Cardiac fibroblast (primary cell): ENCODE results near the gene FBXO3.
"Not testable (repeated sequence)": the region's sequence is repeated elsewhere in the genome, so short reads cannot be mapped to it uniquely, and the experiment has no call there.

ENCODE experiments used
- DNase-seq, 2 donors: peaks; one replicate each; pipeline versions ENCODE4 v3.0.0 to v3.0.0-alpha.2; 2010; ENCODE audit warnings: low read depth in 2 of 2
- H3K4me3 ChIP-seq, 2 donors: replicated peaks in 1 of 2; 1 replicate in 1 of 2; 2 replicates in 1 of 2; pipeline ENCODE4 v1.5.1; 2011; ENCODE audit warnings: low read depth in 2 of 2, low read length in 2 of 2, mild to moderate bottlenecking in 2 of 2, moderate library complexity in 1 of 2
- TF ChIP-seq, protein P1 (sequence below): IDR thresholded peaks from one replicate; pipeline ENCODE4 v1.5.1; 2011; ENCODE audit warnings: low read depth, mild to moderate bottlenecking, low read length, inconsistent platforms

Gene FBXO3

DNA sequence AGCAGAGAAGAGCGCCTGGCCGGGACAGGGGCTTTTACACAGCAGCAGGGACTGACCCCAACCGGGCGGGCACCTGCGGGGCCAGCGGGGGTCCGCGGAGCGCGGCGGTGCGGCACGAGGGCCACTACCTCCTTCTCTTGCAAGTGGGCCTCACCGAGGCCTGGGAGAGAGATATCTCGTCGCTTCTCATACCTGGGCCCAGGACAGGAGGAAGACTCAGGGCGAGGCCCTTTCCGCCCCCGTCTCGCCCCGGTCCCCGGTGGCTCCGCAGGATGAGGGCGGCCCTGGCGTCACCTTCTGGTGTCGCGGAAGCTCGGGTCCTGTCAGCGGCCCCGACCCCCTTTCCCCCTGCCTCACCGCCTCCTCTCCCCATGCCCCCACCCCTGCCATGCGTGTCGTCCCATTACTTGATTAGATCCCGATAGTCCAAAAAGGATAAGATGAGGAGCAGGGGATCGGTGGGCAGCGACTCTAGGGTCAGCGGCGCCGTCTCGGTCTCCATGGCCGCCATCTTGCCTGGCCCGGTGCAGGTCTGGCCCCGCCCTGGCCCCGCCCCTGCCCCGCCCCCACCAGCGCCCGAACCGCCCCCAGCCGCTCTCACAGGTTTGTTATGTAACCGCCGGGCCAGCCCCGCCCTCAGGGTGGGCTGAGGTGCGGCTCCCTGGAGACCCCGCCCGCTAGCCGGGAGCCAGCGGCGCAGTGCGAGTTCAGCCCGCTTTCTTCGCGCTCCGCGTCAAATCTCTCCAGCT is at the start of gene FBXO3:
FBXO3 (minus strand) TSS at position 534 of the 749 bp plus-strand sequence; CDS start at position 511, 23 bp downstream.
- TF ChIP-seq, protein P1, sequence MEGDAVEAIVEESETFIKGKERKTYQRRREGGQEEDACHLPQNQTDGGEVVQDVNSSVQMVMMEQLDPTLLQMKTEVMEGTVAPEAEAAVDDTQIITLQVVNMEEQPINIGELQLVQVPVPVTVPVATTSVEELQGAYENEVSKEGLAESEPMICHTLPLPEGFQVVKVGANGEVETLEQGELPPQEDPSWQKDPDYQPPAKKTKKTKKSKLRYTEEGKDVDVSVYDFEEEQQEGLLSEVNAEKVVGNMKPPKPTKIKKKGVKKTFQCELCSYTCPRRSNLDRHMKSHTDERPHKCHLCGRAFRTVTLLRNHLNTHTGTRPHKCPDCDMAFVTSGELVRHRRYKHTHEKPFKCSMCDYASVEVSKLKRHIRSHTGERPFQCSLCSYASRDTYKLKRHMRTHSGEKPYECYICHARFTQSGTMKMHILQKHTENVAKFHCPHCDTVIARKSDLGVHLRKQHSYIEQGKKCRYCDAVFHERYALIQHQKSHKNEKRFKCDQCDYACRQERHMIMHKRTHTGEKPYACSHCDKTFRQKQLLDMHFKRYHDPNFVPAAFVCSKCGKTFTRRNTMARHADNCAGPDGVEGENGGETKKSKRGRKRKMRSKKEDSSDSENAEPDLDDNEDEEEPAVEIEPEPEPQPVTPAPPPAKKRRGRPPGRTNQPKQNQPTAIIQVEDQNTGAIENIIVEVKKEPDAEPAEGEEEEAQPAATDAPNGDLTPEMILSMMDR = no peak
- DNase-seq = peak; percentile 77 to 85
- peak within 1 kb of the TSS; percentile 83 to 94 for H3K4me3 ChIP-seq

DNA sequence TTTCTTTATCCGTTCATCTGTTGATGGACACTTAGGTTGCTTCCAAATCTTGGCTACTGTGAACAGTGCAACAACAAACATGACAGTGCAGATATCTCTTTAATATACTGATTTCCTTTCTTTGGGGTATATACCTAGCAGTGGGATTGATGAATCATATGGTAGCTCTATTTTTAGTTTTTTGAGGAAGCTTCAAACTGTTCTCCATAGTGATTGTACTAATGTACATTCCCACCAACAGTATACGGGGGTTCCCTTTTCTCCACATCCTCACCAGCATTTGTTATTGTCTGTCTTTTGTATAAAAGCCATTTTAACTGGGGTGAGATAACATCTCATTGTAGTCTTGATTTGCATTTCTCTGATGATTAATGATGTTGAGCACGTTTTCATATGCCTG is 48.7 kb upstream of the FBXO3 start:
- H3K4me3 ChIP-seq, DNase-seq: not testable (repeated sequence)

DNA sequence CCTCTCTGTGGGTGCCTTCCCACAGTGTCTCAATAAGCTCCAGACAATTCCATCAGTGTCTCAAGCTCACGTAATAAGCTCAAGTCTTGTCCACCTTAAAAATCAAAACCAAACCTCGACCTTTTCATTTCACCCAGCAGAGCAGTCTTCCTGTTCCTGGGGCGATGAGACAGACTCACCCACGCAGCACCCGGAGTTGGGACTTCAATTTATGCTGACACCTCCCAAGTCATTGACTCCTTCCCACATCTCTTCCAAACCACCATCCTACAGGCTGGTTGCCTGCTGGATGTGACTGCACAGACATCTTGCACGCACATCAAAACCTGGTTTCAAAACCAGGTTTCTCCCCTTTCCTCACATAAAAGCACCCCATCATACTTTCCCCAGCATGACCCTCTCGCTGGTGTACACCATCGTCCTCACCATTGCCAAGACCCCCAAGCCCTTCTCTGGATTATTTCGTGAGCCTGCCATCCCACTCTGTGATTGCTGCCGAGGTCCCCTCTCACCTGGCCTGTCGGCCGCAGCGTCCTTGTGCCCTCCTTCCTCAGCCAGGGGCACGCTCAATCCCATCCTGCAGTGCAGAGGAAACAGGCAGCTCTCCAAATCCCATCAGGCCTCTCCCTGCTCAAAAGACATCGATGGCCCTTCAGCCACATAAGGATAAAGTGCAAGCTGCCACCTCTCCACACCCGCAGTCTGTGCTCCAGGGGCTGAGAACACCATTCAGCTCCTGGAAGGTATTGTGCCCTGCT is 45.1 kb upstream of the FBXO3 start:
- TF ChIP-seq, protein P1 = no peak
- H3K4me3 ChIP-seq = no peak overlapping the region
- no peak for DNase-seq

- TF ChIP-seq, protein P1 = peak; percentile 93
- DNase-seq = peak; percentile 85 to 90
- no peak overlapping the region for H3K4me3 ChIP-seq
Measured at GRCh38 chr11:33808228-33808828, 34.0 kb upstream of the FBXO3 start.

DNA sequence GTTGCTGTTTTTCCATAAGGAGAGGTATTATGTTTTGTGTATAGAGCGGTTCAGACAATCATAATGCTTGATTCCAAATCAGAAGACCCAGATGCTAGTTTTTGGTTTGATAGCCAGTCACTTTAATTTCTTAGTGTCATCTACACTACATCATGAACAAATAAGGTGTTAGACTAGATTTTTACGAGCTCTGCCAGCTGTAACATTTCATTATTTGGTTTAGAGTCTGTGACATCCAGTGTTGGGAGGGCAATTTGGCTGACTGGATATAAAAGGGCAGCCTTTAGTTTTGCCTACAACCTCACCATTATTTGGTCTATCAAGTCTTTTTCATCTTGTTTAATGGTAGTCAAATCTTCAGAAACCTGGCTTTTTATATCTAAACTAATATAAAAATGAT is 30.2 kb upstream of the FBXO3 start:
- TF ChIP-seq, protein P1 = no peak
- DNase-seq = no peak
- H3K4me3 ChIP-seq = no peak overlapping the region

- H3K4me3 ChIP-seq = peak overlapping the region; percentile 9 to 19
- TF ChIP-seq, protein P1 = no peak
- peak; percentile 86 to 89 for DNase-seq
Measured at GRCh38 chr11:33802194-33802950, 28.1 kb upstream of the FBXO3 start.
